Putamen (tissue), 1 donor: ENCODE data around the gene KLC3.
A peak's percentile ranks its signal among the peaks of the same experiment; 100 is the strongest.

Experiments
- DNase-seq: peaks from one replicate; pipeline ENCODE4 v3.0.0-alpha.2; 2016; ENCODE audit warnings: low spot score

Gene KLC3

DNA sequence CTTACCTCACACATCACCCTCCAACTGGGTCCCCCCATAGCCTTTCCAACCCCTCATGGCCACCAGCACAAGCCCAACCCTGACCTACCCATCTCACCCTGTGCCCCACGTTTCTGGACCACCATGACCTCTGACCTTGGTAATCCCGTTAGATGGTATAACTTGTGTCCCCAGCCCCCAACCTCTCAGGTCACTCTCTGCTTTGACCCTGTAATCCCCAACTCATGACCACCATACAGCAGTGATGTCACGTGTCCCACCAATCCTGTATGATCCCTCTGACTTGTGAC is 8.5 kb downstream of the KLC3 start:
- DNase-seq: no peak

DNA sequence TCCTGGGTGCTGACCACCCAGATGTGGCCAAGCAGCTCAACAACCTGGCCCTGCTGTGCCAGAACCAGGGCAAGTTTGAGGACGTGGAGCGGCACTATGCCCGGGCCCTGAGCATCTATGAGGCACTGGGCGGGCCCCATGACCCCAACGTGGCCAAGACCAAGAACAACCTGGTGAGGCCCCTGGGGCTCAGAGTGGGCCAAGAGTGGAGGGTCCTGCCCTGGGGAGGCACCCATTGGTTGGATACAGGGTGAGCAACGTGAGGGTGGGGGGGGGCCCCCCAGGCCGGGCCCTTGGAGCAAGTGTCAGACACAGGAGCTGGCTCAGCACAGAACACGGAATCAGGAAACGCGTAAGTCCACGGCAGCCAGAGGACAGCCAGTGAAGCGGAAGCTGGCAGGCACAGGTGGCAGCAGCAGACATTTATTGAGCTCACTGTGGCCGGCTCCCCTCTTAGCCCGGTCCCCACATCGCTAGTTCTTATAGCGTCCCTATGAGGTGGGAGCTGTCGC is 8.9 kb downstream of the KLC3 start:
- no peak for DNase-seq

DNA sequence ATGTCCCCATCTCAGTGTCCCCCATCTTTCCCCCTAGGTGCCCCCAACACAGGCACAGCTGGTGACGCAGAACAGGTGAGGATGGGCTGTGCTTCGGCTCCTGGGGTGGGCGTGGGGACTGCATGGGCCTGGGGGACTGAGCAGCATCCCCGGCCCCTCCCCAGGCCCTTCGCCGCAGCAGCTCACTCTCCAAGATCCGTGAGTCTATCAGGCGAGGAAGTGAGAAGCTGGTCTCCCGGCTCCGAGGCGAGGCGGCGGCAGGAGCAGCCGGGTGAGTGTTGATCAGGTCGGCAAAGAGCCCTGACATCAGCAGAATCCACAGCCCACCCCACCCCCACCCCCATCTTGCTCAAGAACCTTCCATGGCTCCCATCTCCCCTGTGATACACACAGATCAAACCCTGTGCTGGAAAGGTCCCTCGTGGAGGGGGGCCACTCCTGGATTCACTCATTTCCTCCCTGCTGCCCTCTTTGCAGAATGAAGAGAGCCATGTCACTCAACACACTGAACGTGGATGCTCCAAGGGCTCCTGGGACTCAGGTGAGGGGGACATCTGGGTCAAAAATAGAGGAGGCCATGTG is 10.0 kb downstream of the KLC3 start:
- DNase-seq: no peak

DNA sequence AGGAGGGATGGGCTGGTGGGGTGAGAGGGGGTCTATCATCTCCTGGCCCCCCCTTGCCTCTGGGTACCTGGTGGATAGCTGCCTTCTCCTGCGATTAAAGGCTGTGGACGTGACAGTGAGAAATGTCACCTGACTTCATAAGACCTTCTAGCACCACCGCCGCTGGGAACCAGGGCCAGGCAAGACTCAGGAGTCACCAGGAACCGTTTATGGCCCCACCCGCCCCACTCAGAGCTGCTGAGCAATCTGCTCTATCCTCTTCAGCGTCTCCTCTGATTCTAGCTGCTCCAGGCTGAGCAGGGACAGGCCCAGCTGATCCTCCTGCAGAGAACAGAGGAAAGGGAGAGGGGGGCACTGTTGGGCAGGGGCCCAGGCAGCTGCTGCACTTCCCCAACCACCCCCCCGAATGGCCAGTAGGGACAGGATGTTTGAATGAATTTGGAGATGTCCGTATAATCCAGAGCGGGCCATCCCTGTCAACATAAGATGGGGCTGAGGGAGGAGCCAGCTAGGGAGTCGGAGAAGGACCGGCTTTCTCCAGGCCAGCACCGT is 10.9 kb downstream of the KLC3 start:
- no peak for DNase-seq

DNA sequence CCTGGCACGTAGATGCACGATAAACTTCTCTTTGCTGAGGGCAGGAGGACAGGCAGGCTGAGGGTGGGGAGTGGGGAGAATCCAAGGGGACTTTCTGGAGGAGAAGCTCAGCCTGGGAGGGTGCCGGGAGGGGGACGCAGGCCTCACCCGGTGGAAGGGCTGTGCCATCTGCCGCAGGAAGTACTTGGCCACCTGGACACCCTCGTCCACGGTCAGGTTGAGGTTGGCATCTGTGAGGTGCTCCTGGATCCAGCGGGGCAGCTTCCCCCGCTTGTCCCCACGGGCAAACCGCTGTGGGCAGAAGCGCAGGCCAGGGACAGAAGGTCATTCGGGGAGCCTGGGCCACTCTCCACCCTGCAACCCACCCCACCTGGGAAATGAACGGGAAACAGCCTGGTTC is 11.5 kb downstream of the KLC3 start:
- DNase-seq: no peak

DNA sequence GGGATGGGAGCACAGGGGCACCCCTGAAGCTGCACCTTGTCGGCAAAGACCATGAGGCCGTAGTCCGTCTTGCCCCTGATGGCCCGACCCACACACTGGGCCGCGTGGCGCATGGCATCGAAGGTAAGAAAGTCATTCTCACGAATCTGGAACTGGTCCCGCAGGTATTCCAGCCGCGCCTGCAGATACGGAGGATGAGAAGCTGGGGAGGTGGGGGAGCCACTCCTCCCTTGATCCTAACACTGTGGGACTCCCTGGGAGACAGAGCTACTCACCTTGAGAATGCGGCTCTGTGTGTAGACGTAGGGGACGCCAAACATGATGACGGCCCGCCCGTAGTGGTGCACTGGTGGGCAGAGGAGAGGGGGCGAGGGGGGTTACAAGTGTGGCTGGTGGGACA is 11.9 kb downstream of the KLC3 start:
- no peak for DNase-seq

DNA sequence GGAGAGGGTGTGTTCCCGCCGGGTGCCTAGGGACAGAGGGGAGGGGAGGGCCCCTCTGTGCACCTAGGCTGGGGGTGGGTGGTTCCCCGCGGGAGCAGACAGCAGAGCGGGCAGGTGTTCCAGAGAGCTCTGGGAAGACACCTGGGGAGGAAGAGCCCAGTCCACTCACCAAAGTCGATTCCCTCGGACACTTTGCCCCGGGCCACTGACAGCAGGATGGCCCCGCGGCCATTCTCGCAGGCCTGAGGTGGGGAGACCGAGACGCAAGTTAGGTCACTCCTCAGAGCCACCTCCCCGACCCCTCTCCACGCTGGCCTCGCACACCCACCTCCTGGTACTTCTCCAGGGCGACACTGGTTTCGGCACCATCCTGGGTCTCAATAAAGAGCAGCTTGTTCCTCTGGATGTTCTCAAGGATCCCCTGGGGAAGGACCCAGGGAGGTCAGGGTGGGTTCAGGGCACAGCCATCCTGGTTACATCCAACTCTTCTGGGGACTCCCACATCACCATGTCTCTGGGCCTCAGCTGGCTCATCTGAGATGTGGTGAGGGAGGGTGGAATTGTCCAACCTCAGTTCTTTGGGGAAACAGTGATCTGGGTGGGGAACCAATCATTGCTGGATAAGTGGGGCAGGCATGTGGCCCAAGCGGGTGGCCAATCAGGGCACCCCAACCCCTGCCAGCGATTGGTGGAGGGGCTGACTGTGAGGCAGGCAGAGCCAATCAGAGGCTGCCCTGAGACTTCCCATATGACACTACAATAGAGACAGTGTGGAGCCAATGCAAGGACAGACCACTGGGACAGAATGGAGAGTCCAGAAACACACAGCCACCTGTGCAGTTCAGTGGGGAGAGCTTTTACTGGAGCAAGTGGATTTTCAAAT is 12.6 kb downstream of the KLC3 start:
- DNase-seq: no peak

DNA sequence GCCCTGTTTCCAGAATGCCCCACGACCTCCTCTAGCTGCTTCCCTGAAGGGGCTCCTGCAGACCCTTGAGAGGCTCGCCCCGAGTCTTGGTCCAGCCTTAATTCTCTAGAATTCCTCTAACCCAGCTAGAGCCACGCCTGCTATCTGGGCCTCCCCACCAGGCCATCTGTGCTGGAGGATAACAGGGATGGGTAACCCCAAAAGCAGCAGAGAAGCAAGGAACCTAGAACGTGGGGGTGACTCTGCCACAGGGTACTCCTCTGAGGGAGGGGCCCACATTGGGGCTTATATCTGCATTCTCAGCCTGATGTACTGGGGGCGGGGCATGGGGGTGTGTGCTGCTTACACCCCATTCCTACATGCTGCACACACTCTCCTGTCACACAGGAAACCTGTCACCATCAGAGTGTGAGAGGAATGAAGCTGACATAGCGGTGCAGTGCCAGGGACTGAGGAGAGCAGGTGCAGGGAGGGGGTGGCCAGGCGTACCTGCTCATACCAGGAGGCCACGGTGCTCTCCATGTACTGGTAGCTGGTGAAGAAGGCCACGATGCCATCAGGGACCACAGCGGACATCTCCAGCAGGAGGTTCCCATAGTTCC is 13.8 kb downstream of the KLC3 start:
- DNase-seq: no peak

DNA sequence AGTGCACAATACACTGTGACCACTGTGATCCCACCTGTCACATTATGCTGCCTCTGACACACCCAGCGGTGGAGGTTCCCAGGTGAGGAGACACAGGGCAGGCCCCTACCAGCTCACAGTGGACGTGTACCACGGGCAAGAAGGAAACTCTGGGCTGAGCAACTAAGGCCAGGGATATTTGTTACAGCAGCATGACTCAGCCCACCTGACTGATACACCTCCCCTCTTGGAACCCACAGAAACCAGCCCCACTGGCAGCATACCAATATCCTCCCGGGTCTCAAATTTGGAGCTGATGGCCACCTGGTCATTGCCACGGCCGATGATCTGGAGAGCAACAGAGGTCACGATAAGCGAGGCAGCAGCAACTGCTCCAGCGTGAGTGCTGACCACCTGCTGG is 14.9 kb downstream of the KLC3 start:
- no peak for DNase-seq

DNA sequence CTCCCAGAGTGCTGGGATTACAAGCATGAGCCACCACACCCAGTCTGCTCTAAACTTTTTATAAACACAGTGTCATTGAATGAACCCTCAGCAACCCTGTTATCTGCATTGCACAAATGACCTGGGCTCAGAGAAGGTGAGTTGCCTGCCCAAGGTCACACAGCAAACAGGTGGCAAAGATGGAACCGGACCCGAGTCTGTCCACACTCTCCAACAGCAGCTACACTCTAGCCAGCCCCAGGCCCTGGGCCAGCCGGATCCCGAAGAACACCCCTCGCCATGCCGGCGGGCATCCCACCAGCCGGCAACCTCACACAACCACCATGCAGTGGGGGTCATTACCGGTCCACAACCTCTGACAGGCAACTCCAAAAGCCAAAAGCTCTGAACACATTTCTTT is 15.4 kb downstream of the KLC3 start:
- no peak for DNase-seq

DNA sequence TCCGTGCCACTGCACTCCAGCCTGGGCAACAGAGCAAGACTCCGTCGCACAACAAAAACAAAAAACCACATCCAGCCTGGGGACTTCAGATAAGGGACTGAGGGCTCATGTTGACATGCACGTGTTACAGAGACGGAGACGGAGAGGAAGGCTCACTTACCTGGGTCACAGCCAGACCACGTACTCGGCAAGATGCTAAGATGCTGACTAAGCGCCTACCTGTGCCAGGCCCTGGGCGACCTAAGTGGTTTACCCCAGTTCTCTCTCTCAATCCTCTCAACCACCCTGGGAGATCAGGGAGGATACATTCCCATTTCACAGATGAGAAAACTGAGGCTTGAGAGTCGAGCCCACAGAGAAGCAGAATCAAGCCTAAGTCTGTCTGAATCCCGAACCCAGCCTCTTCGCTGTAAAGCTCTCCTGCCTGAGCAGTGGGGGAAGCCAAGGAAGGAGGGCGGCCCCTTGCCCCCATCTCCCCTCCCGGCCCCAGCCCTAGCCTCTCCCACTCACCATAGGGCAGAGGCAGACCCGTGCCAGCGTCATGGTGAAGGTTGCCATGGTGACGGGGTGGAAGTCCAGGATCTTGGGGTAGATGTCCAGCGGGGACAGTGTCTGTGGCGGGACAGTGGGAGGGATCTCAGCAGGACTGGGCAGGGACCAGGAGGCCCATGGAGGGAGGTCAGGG is 16.4 kb downstream of the KLC3 start:
- no peak for DNase-seq

DNA sequence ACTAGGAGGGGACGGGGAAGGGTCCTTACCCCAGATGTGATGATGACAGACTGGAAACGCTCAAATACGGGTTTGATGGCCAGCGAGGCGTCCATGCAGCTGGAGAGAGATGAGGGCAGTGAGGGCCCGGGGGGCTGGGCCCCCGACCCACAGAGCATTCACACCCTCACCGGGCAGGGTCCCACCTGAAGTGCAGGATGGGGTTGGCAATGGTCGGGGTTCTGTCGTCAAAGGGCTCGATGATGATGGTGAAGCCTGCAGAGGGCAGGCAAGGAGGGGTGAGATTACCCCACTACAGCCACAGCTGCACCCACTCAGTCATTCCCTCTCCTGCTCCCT is 16.9 kb downstream of the KLC3 start:
- DNase-seq: no peak

DNA sequence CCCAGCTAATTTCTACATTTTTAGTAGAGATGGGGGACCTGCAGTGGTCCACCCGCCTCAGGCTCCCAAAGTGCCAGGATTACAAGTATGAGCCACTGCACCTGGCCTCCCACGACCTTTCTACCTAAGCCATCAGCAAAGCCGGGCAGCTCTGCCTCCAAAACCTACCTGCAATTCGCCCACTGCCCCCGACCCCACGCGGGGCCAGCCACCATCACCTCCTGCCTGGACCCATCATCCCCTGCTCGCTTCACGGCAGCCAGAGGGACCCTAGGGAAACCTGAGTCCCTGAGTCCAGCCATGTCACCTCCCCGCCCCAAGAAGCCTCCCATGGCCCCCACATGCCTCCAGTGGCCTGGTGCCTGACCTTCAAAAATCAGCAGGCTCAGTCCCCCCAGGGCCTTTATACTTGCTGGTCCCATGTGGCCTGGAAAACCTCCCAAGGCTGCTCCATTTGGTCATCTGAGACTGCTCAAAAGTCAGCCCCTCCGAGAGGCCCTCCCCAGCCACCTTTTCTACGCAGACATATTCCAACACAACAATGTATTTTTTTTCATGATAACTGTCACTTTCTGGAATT is 17.8 kb downstream of the KLC3 start:
- no peak for DNase-seq

DNA sequence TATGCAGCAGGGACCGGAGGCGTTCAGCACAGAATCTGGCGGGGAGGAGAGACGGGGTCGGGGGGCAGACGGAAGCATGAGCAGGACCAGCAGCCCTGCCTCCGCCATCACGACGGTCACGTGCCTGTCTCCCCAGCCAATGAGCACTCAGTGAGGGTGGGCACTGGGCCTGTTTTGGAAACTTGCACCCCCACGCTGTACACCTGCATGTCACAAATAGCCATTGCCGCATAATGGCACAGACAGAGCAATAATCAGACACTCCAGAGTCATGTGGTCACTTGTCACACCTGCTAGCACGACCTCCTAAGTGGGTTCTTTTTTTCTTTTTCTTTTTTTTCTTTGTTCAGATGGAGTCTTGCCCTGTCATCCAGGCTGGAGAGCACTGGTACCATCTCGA is 21.1 kb downstream of the KLC3 start:
- DNase-seq: no peak

DNA sequence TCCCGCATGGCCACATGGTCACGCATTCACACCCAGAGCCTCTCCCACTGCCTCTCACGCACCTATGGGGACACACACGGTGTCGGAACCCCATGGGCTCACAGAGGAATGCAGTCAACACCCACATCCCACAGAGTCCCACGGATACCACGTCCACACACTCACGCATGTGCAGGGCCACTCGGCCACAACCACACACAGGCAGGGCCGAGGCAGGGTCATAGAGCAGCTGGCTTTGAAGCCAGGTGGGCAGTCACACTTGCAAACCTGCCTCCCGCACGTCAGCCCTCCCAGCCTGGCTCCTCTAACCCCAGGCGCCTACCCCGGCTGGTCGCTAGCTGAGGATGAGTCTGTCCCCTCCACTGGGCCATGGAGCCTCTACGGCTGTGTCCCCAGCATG is 21.7 kb downstream of the KLC3 start:
- no peak for DNase-seq

DNA sequence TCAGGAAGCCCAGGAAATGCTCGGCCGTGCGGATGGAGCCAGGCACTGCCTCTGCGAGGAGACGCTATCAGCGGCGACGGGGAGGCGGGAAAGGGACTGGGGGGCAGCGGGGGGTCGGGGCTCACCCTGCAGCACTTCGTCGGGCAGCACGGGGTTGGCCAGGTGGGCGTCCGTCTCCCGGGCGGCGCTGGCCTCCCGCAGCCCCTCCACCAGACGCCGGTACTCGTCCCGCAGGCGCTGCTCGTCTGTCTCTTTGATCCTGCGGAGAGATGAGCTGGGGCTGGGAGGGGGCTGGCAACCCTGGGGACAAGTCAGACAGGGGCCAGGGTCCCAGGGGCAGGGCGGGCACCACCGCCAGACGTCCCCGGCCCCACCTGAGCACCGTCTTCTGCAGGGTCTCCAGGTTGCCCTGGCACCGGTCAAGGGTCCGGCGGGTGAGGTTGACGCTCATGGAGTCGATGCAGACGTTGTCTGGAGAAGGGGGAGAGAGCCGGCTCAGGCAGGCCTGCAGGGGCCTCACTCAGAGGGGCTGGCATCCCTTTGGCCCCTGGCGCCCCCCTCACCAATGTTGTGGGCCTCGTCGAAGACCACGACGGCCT is 23.4 kb downstream of the KLC3 start:
- no peak for DNase-seq

DNA sequence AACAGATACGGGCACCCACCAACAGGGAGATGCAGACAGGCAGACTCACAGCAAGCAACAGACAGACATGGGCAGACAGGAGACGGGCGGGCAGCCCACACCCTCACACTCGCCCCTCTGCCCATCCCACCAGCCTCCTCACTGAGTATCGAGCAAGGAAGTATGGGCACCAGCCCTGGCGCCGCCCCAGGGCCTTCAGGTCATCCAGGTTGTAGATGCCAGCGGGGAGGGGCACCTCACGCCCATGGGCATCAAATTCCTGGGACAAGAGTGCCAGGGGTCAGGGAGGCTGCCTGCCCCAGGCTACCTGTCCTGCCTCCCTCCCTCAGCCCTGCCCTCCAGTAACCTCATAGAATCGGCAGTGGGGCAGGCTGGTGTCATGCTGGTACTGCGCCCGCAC is 24.1 kb downstream of the KLC3 start:
- no peak for DNase-seq

DNA sequence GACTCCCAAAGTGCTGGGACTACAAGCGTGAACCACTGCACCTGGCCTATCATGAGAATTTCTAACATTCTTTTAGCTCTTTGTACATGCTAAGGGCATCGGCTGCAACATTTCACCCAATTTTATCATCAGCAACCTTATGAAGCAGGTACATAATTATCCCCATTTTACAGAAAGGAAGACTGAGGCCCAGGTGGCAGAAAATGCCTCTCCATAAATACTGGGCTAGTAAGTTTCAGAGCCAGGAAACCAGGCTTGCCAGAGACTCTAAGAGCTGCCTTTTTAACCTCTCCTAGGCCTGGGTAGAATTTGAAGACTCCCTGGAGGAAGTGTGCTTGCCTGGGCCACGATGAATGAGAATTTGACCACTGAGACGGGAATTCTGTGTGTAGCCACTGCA is 27.6 kb downstream of the KLC3 start:
- no peak for DNase-seq

DNA sequence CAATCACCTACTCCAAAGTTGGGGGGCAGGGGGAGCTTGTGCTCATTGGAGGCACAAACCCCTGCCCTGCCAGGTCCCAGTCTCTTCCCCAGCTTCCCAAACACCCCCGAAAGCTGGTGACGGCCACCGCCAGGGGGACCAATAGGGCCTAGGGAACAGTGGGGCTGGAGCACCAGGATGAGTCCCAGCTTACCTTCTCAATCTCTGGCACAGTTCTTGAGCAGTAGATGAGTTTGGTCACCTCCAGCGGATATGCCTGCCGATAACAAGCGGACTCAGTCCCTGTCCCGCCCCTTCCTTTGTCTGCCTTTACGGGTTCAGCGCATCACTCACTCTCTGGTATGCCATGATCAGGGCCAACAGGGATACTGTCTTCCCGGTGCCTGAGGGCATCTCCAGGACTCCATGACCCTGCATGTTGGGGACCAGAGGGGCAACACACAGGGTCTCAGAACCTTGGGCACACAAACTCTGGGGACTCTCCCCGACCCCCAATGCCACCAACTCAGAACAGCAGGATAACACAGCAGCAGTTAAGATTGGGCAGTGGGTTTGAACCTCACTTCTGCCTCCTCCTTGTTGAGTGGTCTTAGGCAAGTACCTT is 28.3 kb downstream of the KLC3 start:
- no peak for DNase-seq

DNA sequence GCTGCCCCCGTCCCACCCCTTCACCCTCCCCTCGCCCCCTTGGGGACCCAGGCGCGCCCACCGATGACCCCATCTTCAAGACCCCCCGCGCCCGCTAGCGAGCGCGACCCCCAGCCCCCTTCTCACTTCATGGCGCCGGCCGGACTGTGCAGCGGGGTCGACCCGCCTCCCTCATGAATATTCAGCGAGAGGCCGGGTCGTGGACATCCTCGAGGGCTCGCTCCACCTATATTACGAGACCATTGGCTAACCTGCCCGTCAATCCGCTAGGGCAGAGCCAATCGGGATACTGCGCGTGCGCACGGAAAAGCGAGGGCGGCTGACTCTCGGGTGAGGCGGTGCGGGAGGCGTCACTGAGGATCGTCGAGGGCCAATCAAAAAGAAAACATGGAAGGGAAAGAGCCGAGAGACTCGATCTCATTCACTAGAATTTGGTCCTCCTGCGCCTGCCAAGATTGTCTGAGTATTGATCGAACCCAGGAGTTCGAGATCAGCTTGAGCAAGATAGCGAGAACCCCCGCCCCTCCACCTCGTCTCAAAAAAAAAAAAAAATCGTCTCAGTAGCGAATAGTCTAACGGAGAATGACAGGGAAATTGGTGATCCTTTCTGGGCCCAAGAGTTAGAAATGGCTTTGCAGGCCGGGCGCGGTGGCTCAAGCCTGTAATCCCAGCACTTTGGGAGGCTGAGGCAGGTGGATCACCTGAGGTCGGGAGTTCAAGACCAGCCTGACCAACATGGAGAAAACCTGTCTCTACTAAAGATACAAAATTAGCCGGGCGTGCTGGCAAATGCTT is 30.1 kb downstream of the KLC3 start, which contains the start of gene ERCC2:
Gene ERCC2 (minus strand): TSS at position 164 of the 795 bp plus-strand sequence. CDS start 33 bp downstream, at position 131.
- peak; percentile 98 for DNase-seq
